GM06990 (cell line): Measurements from ENCODE around the gene FXYD2.
A peak's percentile ranks its signal among the peaks of the same experiment; 100 is the strongest.

Source experiments
- DNase-seq: peaks from one replicate; pipeline ENCODE4 v3.0.0-alpha.2; 2011; ENCODE audit not compliant: insufficient read length; ENCODE audit errors: extremely low read depth
- H3K27me3 ChIP-seq: replicated peaks from 2 replicates; pipeline ENCODE4 v1.6.0; 2011; ENCODE audit warnings: low read length; ENCODE audit not compliant: control insufficient read depth, insufficient read depth
- H3K36me3 ChIP-seq: 2 replicates; pipeline ENCODE4 v1.5.1; 2011; ENCODE audit warnings: low read length; ENCODE audit not compliant: control insufficient read depth, insufficient read depth
- H3K4me3 ChIP-seq: replicated peaks from 2 replicates; pipeline ENCODE4 v1.5.1; 2011; ENCODE audit warnings: low read depth, mild to moderate bottlenecking, control low read depth, low read length
- CTCF ChIP-seq: IDR thresholded peaks from 2 replicates; pipeline ENCODE4 v1.5.1; 2011; ENCODE audit warnings: low read length, control low read depth, mild to moderate bottlenecking, inconsistent platforms; ENCODE audit not compliant: insufficient read depth, poor library complexity, severe bottlenecking

The FXYD2 gene

GRCh38 chr11:117808784-117809183, 15.8 kb downstream of the FXYD2 start:
- TF ChIP-seq CTCF: no peak
- no peak for DNase-seq
- Histone ChIP-seq H3K27me3 (no peaks in the 10 kb centered on the region; the same call in 1 of the 2 replicates), H3K4me3 (no peak overlapping the region), H3K36me3 (no peaks in the 10 kb centered on the region)

- H3K27me3 ChIP-seq: no peaks in the 10 kb centered on the region; the same call in 1 of the 2 replicates
Measured at GRCh38 chr11:117807482-117808327, 16.8 kb downstream of the FXYD2 start.

GRCh38 chr11:117806846-117807245, 17.7 kb downstream of the FXYD2 start:
- Histone ChIP-seq H3K4me3 (no peak overlapping the region), H3K36me3 (no peaks in the 10 kb centered on the region), H3K27me3 (no peaks in the 10 kb centered on the region; the same call in 1 of the 2 replicates)
- no peak for DNase-seq
- TF ChIP-seq CTCF: no peak

More at GRCh38 chr11:117807482-117808327, 16.8 kb downstream of the FXYD2 start:
- H3K36me3 ChIP-seq: no peaks in the 10 kb centered on the region
- no peak for DNase-seq
- TF ChIP-seq CTCF: peak; percentile 91
- no peak overlapping the region for H3K4me3 ChIP-seq

GRCh38 chr11:117805045-117805444, 19.5 kb downstream of the FXYD2 start:
- Histone ChIP-seq H3K36me3 (no peaks in the 10 kb centered on the region), H3K4me3 (no peak overlapping the region), H3K27me3 (no peaks in the 10 kb centered on the region; the same call in 1 of the 2 replicates)
- DNase-seq: no peak
- no peak for TF ChIP-seq CTCF

GRCh38 chr11:117803896-117804295, 20.6 kb downstream of the FXYD2 start:
- no peaks in the 10 kb centered on the region for H3K36me3 ChIP-seq
- H3K27me3 ChIP-seq: no peaks in the 10 kb centered on the region; the same call in 1 of the 2 replicates
- no peak overlapping the region for H3K4me3 ChIP-seq
- DNase-seq: no peak
- TF ChIP-seq CTCF: no peak
